Endometrium (tissue), 2 donors: ENCODE measurements around the gene CD207.
"Not testable (repeated sequence)": the region's sequence is repeated elsewhere in the genome, so short reads cannot be mapped to it uniquely, and the experiment has no call there.

Experiments
- FAIRE-seq: peaks from 2 replicates; lab custom pipeline; 2012; peaks lifted over from hg19 to GRCh38; lab: Jason Lieb, UNC
- donor health status: control.
- donor health status: control.

Gene CD207

DNA sequence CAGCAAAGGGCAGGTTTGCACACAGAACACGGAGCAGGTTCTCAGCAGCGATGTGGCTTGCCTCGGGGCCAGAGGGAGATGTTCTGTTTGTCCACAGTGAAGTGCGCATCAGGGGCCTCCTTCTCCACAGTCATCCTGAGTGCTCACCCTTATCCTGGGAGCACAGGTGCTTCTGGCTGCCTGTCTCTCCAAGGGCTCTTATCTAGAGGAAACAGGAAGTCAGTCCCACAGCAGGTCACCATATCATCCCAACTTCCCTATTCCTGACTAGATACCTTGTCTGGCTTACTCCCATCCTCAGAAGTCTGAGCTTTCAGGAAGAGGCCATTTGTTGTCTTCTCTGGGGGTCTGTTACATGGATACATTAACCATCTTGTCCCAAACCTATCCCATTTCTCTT, at the start of gene CD207:
CD207 (minus strand) TSS at position 174 of the 400 bp plus-strand sequence; CDS start at position 134, 40 bp downstream.
- FAIRE-seq = no peak

GRCh38 chr2:70878543-70878942, 42.9 kb upstream of the CD207 start:
- FAIRE-seq = not testable (repeated sequence)

DNA sequence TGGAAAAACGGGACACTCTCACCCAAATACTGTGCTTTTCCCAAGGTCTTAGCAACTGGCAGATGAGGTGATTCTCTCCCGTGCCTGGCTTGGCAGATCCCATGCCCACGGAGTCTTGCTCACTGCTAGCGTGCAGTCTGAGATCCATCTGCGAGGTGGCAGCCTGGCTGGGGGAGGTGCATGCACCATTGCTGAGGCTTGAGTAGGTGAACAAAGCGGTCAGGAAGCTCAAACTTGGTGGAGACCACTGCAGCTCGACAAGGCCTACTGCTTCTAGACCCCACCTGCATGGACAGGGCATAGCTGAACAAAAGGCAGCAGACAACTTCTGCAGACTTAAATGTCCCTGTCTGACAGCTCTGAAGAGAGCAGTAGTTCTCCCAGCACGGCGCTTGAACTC, 40.5 kb upstream of the CD207 start:
- not testable (repeated sequence) for FAIRE-seq

- FAIRE-seq = no peak
These were observed 37.9 kb upstream of the CD207 start for GRCh38 chr2:70873541-70873940.

- no peak for FAIRE-seq
These were observed 36.0 kb upstream of the CD207 start for GRCh38 chr2:70871398-70872211.

- no peak for FAIRE-seq
These were observed 35.2 kb upstream of the CD207 start for GRCh38 chr2:70870790-70871189.

DNA sequence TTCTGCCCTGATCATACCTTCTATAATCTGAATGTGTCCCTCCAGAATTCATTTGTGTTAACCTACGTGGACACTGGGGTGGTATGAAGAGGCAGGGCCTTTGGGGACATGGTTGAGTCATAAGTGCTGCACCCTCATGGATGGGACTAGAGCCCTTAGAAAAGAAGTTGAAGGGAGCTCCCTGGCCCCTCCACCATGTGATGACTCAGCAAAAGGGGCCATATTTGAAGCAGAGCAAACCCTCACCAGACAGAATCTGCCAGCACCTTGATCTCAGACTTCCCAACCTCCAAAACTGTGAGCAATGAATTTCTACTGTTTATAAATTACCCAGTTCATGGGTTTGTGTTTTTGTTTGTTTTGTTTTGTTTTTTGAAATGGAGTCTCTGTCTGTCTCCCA, 33.4 kb upstream of the CD207 start:
- FAIRE-seq = no peak

DNA sequence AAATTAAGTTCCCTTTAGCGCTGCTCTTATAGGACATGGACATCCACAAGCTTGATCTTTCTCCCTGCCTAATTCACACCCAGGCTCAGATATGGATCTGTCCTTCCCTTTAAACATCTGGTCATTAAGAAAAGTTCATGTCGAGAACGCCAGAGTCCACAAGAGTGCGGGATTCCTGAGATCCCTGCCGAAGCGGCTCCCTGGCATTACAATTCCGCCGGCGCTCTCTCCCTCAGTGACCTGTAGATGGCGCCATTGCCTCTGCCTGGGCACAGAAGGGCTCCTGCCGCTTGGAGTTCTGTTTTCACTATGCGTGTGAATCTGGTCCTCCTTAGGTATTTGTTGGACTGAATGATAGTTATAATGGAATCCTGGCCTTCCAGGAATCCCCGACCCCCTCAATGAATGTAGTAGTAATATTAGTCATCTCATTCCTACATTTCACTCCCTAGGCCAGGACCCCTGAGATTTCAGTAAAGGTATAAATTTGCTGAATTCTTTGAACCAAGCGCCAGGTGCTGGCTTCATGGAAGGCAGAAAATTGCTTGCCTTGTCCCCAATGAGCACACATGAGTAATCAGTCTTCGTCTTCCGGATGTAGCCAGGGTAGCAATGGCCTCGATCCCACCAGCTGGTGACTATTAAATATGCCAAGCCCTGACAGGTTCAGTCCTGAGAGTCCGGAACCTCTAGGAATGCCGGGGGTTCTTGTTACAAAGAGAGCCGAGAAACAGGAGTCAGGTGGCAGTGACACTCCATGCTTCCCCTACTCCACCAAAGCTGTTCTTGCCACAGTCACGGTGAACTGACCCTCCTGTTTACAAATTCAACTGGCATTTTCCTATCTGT, 26.4 kb upstream of the CD207 start:
- peak; percentile 64 for FAIRE-seq

DNA sequence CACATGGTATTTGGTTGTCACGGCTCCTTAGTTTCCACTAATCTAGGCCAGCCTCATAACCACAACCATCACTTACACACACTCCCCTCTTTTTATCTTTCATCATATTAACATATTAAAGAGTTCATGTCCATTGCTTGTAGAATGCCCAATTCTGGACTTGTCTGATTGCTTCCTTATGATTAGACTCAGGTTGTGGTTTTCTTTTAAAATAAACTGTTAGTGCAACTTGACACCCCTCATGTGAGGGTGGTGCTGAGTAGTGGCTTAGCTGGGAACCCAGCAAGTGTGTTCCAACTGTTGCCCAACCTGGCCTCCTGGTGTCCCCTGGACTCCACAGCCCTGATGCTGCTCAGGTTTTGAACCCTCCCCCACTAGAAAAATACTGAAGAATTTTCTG, 20.1 kb upstream of the CD207 start:
- no peak for FAIRE-seq

- no peak for FAIRE-seq
These were observed 18.8 kb upstream of the CD207 start for GRCh38 chr2:70854411-70854810.

- FAIRE-seq = no peak
These were observed 17.2 kb upstream of the CD207 start for GRCh38 chr2:70852824-70853223.

- FAIRE-seq = no peak
These were observed 16.1 kb upstream of the CD207 start for GRCh38 chr2:70851704-70852103.

DNA sequence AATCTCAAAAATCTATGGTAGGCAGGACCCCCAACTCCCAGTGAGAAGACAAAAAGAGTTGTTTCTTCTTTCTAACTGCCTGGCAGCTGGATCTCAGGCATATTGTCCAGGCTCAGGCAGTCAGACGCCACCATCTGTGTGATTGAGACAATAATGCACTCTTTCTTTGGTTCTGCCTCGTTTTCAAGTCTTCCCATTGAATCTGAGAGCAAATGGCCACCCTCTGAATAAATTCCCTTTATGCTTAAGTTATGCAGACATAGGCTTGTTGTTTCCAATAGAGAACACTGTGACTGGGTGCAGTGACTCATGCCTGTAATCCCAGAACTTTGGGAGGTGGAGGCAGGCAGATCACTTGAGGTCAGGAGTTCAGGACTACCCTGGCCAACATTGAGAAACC, 15.3 kb upstream of the CD207 start:
- no peak for FAIRE-seq

DNA sequence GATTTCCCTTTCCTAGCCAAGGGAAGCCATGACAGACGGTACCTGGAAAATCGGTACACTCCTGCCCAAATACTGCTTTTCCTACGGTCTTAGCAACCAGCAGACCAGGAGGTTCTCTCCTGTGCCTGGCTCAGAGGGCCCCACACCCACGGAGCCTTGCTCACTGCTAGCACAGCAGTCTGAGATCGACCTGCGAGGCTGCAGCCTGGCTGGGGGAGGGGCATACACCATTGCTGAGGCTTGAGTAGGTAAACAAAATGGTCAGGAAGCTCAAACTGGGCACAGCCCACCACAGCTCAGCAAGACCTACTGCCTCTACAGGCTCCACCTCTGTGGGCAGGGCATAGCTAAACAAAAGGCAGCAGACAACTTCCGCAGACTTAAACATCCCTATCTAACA, 6.8 kb upstream of the CD207 start:
- no peak for FAIRE-seq

- no peak for FAIRE-seq
These were observed 2.6 kb upstream of the CD207 start for GRCh38 chr2:70837980-70838925.

DNA sequence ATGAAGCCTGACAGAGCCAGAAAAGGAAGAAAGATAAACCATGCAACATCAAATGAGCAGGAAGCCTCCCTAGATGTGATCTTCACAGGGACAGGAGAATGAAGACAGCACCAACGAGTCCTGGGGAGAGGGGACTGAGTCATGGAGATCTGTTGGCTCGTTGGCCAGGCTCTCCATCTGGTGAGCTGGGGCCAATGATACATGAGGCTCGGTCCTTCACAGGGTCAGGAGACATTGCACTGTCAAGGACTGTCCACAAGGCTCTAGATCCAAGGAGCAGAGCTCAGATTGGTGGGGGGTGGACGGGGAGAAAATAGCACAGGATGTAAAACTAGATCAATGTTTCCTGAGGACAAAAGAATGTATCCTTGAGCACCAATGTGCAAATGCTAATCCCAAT, 735 bp downstream of the CD207 start:
- no peak for FAIRE-seq

- FAIRE-seq = no peak
These were observed 1.5 kb downstream of the CD207 start for GRCh38 chr2:70834106-70834505.

GRCh38 chr2:70833246-70833645, 2.4 kb downstream of the CD207 start:
- FAIRE-seq = no peak

DNA sequence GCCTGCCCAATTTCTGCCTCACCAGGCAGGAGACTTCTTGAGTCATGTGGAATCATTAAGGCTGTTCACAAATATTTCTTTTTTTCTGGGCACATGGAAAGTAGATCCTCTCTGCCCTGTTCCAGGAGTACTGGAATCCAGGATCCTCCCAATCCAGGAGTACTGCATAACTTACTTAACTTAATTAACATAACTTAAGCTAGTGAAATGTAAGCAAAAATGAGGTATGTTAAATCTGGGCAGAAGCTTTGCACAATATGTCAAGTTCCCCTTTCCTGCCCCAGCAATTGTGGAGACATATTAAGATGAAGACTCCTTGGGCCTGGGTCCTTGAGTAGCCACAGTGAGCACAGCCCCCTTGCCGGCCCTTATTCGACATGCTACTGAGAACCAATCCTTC, 3.2 kb downstream of the CD207 start:
- no peak for FAIRE-seq

DNA sequence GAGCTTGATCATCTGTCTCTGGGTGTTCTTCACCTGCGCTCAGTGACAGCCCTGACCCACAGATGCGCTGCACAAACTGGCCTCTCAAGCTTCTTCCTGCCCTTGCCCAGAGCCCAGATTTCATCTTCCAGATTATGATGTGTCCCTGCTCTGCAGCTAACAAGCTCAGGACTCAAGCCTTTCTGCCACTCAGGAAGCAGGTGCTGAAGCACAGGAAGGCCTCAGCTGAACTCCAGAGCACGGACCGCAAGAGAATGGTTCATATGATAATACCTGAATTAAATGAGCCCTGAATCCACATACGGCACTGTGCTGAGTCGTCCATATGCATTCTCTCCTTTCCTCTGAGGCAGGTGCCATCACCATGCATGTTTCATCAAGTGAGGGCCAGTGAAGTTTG, 3.8 kb downstream of the CD207 start:
- no peak for FAIRE-seq

- FAIRE-seq = no peak
These were observed 5.2 kb downstream of the CD207 start for GRCh38 chr2:70830366-70830765.

GRCh38 chr2:70829916-70830315, 5.7 kb downstream of the CD207 start:
- FAIRE-seq = no peak
